Osteocyte (in vitro differentiated cells): ENCODE measurements around the gene VSIR. TPM values are rescaled to one million over a fixed set of nuclear protein-coding genes. Genes with fewer than 3 reads are reported as not detected.

Experiments used
- DNase-seq: peaks from one replicate; pipeline ENCODE4 v3.0.0; 2021; ENCODE audit warnings: mixed read lengths; ENCODE audit not compliant: unreplicated experiment; ENCODE audit errors: extremely low spot score
- H3K27ac Mint-ChIP-seq: one replicate; pipeline ENCODE4 v1.8.0; 2021; ENCODE audit warnings: mild to moderate bottlenecking, mixed read lengths; ENCODE audit not compliant: unreplicated experiment
- H3K27me3 Mint-ChIP-seq: one replicate; pipeline ENCODE4 v1.8.0; 2021; ENCODE audit warnings: mixed read lengths; ENCODE audit not compliant: unreplicated experiment
- H3K36me3 Mint-ChIP-seq: one replicate; pipeline ENCODE4 v1.8.0; 2021; ENCODE audit warnings: mixed read lengths; ENCODE audit not compliant: unreplicated experiment
- H3K4me1 Mint-ChIP-seq: one replicate; pipeline ENCODE4 v1.8.0; 2021; ENCODE audit warnings: mixed read lengths; ENCODE audit not compliant: unreplicated experiment
- H3K4me3 Mint-ChIP-seq: one replicate; pipeline ENCODE4 v1.8.0; 2021; ENCODE audit warnings: mild to moderate bottlenecking, moderate library complexity, mixed read lengths; ENCODE audit not compliant: unreplicated experiment
- H3K9me3 Mint-ChIP-seq: one replicate; pipeline ENCODE4 v1.8.0; 2021; ENCODE audit warnings: mixed read lengths; ENCODE audit not compliant: unreplicated experiment
- total RNA-seq: library from RNA; stranded (reverse); gene quantifications from 2 replicates; pipeline ENCODE4 v1.2.1, GENCODE V29; 2021
- TF ChIP-seq, protein P1 (sequence below): fragments of 200-600 bp; sonication (generic); IDR thresholded peaks from 2 replicates; pipeline ENCODE4 v1.5.0; 2021; ENCODE audit warnings: antibody characterized with exemption, mild to moderate bottlenecking, moderate library complexity

The VSIR gene
- total RNA-seq, 1 donor from 2014 or later: 0.75 TPM

DNA sequence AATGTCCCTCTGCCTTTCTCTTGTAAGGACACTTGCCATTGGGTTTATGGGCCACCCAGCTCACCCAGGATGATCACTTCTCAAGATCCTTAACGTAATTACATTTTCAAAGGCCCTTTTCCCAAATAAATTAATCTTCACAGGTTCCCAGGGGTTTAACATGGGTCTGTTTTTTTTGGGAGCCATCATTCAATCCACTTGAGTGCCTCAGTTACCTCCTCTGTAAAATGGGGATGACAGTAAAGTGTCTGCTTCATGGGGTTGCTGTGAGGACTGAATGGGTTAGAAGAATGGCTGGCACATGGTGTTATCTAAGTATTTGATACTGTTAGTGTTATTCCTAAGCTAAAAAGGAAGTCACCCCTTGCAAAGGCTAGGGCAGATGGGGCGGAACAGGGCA lies 61.1 kb downstream of the VSIR start:
- no peak overlapping the region for H3K4me3 Mint-ChIP-seq
- DNase-seq: no peak
- no peak overlapping the region for H3K27ac Mint-ChIP-seq
- H3K4me1 Mint-ChIP-seq: peaks cover 6% of the 10 kb centered on the region
- H3K36me3 Mint-ChIP-seq: no peaks in the 10 kb centered on the region
- H3K9me3 Mint-ChIP-seq: no peaks in the 10 kb centered on the region
- H3K27me3 Mint-ChIP-seq: peaks cover 19% of the 10 kb centered on the region
- TF ChIP-seq, protein P1, sequence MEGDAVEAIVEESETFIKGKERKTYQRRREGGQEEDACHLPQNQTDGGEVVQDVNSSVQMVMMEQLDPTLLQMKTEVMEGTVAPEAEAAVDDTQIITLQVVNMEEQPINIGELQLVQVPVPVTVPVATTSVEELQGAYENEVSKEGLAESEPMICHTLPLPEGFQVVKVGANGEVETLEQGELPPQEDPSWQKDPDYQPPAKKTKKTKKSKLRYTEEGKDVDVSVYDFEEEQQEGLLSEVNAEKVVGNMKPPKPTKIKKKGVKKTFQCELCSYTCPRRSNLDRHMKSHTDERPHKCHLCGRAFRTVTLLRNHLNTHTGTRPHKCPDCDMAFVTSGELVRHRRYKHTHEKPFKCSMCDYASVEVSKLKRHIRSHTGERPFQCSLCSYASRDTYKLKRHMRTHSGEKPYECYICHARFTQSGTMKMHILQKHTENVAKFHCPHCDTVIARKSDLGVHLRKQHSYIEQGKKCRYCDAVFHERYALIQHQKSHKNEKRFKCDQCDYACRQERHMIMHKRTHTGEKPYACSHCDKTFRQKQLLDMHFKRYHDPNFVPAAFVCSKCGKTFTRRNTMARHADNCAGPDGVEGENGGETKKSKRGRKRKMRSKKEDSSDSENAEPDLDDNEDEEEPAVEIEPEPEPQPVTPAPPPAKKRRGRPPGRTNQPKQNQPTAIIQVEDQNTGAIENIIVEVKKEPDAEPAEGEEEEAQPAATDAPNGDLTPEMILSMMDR: no peak

DNA sequence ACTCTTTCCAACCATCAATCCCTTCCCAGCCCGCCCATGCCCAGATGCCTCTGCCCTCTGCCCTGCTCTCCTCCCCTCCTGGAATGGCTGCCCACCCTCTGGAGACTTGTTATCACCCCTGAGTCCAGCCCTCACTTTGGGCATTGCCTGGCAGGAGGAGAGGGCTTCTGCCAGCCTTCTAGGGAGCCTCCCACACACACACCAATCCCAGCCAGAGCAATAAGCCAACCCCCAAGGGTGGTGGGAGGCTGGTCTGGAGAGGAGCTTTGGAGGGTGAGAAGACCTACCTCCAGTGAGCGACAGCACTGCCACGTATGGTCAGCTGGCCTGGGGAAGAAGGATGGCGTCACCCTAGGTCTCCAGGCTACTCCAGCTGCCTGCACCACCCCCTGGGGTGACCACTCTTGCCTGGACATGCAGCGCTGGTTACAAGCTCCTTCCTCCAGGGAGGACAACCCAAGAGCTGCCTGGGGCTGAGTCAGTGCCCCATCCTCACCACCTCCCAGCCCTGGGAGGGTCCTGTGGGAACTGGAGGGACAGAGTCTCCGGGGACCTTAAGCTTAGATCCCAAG lies 62.2 kb downstream of the VSIR start:
- TF ChIP-seq, protein P1: no peak

DNA sequence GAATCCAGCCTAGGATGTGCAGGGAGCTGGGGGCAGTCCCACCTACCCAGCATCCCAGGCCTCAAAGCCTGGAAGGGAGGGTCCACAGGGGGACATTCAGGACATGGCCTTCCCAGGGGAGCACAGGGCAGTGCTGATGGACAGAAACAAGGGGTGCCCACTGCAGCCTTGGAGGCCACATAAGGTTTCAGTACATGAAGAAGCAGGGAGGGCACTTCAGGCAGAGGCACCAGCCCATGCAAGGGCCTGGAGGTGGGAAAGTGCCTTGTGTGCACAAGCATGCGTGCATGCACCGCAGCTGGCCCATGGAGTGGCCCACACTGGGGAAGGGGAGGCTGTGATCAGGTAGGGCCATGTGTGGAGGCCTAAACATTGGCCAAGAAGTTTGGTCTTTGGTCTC lies 62.8 kb downstream of the VSIR start:
- H3K36me3 Mint-ChIP-seq: no peaks in the 10 kb centered on the region
- no peak overlapping the region for H3K27ac Mint-ChIP-seq
- no peak for DNase-seq
- H3K4me1 Mint-ChIP-seq: peaks cover 6% of the 10 kb centered on the region
- TF ChIP-seq, protein P1: no peak
- H3K4me3 Mint-ChIP-seq: no peak overlapping the region
- no peaks in the 10 kb centered on the region for H3K9me3 Mint-ChIP-seq
- H3K27me3 Mint-ChIP-seq: peaks cover 19% of the 10 kb centered on the region

More for the DNA sequence above, 62.2 kb downstream of the VSIR start:
- peaks cover 6% of the 10 kb centered on the region for H3K4me1 Mint-ChIP-seq
- no peak for DNase-seq
- H3K27ac Mint-ChIP-seq: no peak overlapping the region
- no peak overlapping the region for H3K4me3 Mint-ChIP-seq
- H3K9me3 Mint-ChIP-seq: no peaks in the 10 kb centered on the region
- peaks cover 19% of the 10 kb centered on the region for H3K27me3 Mint-ChIP-seq
- no peaks in the 10 kb centered on the region for H3K36me3 Mint-ChIP-seq

DNA sequence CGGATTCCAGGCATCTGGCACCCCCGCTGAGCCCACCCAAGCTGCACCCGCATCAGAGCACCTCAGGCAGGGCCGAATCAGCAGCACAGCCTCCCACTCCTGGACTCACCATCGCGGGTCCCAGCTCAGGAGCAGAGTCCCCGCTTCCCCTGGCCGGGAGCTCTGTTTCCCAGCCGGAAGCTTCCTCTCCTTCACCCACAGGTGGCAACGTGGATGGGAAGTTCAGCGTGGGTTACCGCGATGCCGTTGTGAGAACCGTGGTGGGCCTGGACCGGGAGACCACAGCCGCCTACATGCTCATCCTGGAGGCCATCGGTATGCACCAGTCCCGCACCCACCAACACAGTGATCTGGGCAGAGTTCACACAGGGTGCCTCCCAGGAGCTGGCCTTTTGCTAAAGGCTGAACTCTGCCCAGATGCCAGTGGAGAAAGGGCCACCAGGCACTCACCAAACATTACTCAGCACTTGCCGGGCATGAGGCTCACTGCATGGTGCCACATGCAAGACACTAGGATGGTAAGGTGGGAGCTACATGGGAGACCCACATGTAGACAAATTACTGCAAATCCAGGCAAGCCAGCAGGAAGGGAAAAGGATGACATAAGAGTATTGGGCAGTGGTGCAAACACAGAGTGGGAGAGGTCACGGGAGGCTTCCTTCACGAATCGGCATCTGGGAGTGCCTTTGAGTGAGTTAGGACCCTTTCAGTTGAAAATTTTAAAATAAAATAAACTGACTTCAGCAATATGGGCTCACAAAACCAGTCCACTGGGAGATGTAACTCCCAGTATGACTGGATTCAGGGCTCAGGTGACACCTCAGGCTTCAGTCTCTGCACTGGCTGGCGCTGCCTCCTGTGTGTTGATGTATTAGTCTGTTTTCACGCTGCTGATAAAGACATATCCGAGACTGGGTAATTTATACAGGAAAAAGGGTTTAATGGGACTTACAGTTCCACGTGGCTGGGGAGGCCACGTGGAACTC lies 64.1 kb downstream of the VSIR start:
- Mint-ChIP-seq H3K36me3 (no peaks in the 10 kb centered on the region), H3K9me3 (no peaks in the 10 kb centered on the region), H3K4me1 (peaks cover 6% of the 10 kb centered on the region), H3K4me3 (no peak overlapping the region), H3K27me3 (peaks cover 15% of the 10 kb centered on the region), H3K27ac (no peak overlapping the region)
- TF ChIP-seq, protein P1: no peak
- DNase-seq: no peak

DNA sequence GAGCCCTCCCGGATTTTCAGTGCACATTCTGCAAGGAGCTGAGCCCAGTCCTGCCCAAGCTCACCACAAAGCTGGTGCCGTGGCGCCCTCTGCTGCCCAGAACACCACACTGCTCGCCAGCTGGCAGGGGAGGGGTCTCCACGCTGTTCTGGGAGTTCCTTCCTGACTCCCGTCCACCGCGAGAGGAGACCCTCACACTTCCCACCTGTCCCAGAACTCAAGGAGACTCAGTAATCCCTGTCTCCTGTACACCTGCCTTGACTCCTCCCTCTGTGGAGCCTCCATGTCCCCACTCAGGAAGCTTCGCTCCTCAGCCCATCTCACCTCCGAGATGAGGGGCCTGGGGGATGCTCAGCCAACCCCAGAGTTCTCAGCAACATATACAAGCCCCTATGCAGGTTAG lies 65.0 kb downstream of the VSIR start:
- peaks cover 1% of the 10 kb centered on the region for H3K4me1 Mint-ChIP-seq
- no peak for DNase-seq
- no peak overlapping the region for H3K4me3 Mint-ChIP-seq
- H3K27me3 Mint-ChIP-seq: peaks cover 18% of the 10 kb centered on the region
- H3K9me3 Mint-ChIP-seq: no peaks in the 10 kb centered on the region
- H3K36me3 Mint-ChIP-seq: no peaks in the 10 kb centered on the region
- TF ChIP-seq, protein P1: peak; percentile 74
- no peak overlapping the region for H3K27ac Mint-ChIP-seq
